Adrenal gland (tissue), 5 donors: Measurements from ENCODE around the gene TRMU.

Source experiments
- POLR2A ChIP-seq, 2 donors: fragments of 450-650 bp; IDR thresholded peaks; one replicate each; pipeline ENCODE4 v1.6.1; 2017; ENCODE audit warnings: antibody characterized with exemption in 2 of 2, mild to moderate bottlenecking in 2 of 2, moderate library complexity in 1 of 2
- TF ChIP-seq, protein P1 (sequence below), 6 experiments: fragments of 450-650 bp in 4 of 6; fragments of 200-600 bp in 2 of 6; sonication (generic) in 1 of 6; IDR thresholded peaks; 1 replicate in 5 of 6; 2 replicates in 1 of 6; pipeline versions ENCODE4 v1.5.1 to v1.8.0; 2016 to 2021; ENCODE audit warnings: antibody characterized with exemption in 6 of 6, mild to moderate bottlenecking in 2 of 6, moderate library complexity in 1 of 6
- donor health status: DM: no; HTN: no; CAD: no.

DNA sequence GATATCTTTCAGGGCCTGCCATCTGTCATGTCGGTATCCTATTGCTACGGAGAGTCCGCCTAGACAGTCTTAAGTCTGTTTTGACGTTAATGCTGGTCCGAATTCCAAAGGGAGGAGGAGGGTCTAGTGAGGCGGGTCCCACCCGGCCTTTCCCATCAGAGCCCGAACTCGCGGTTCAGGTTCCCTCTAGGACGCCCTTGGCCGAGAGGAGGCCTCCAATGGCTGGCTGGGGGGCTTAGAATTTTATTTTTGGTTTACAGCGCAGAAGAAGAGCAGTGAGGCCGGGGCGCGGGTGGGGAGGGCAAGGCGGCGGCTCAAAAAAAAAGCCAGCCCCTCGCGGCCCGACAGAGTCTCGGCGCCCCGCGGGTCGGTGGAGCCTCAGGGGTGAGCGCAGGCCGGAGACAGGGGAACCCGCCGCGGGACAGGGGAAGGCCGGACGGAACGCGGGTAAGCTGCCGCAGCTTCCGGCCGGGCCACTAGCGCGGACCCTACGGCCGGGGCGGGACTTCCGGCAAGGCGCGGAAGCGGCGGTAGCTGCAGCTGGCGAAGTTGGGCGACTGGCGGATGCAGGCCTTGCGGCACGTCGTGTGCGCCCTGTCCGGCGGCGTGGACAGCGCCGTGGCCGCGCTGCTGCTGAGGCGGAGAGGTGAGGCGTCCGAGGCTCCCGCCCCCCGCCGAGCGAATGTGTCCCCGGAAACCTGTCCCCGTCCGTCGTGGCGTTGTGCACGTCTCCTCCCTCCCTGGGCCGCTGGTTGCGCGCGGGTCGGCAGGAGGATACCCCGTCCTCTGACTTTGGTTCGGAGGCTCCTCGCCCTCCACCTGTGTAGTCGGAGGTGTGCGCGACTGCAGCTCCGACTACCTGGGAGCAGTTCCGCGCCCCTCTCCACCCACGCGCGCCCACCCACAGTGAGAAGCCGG lies at the start of gene TRMU:
- TF ChIP-seq POLR2A (IDR thresholded peaks at IDR 0.05): peak in 1 of 2 donors; percentile 78
- TF ChIP-seq, protein P1, sequence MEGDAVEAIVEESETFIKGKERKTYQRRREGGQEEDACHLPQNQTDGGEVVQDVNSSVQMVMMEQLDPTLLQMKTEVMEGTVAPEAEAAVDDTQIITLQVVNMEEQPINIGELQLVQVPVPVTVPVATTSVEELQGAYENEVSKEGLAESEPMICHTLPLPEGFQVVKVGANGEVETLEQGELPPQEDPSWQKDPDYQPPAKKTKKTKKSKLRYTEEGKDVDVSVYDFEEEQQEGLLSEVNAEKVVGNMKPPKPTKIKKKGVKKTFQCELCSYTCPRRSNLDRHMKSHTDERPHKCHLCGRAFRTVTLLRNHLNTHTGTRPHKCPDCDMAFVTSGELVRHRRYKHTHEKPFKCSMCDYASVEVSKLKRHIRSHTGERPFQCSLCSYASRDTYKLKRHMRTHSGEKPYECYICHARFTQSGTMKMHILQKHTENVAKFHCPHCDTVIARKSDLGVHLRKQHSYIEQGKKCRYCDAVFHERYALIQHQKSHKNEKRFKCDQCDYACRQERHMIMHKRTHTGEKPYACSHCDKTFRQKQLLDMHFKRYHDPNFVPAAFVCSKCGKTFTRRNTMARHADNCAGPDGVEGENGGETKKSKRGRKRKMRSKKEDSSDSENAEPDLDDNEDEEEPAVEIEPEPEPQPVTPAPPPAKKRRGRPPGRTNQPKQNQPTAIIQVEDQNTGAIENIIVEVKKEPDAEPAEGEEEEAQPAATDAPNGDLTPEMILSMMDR (IDR thresholded peaks at IDR 0.05): peak in 1 of 6 experiments; percentile 8
